Activated T-helper 17 cell treated with anti-CD3 and anti-CD28 coated beads, Interleukin-2, amount 50 U/mL, for 72 hours (primary cell): Measurements from ENCODE around the gene RTP1. TPM values are rescaled to one million over a fixed set of nuclear protein-coding genes. Genes with fewer than 3 reads are reported as not detected.
"Not testable (repeated sequence)": the region's sequence is repeated elsewhere in the genome, so short reads cannot be mapped to it uniquely, and the experiment has no call there.

Source experiments
- ATAC-seq: fragments of 150-1000 bp; cut with Tn5 transposase; replicated peaks from 2 replicates; pipeline ENCODE4 v1.10.0; 2021; ENCODE audit warnings: mild to moderate bottlenecking, moderate library complexity
- H3K27ac Mint-ChIP-seq: one replicate; pipeline ENCODE4 v1.8.0; 2022; ENCODE audit warnings: mixed read lengths
- H3K27me3 Mint-ChIP-seq: one replicate; pipeline ENCODE4 v1.8.0; 2022; ENCODE audit warnings: mixed read lengths
- H3K36me3 Mint-ChIP-seq: one replicate; pipeline ENCODE4 v1.8.0; 2022; ENCODE audit warnings: low read depth, mild to moderate bottlenecking, mixed read lengths
- H3K4me1 Mint-ChIP-seq: one replicate; pipeline ENCODE4 v1.8.0; 2022; ENCODE audit warnings: mixed read lengths
- H3K4me3 Mint-ChIP-seq: one replicate; pipeline ENCODE4 v1.8.0; 2022; ENCODE audit warnings: mild to moderate bottlenecking, mixed read lengths
- H3K9me3 Mint-ChIP-seq: one replicate; pipeline ENCODE4 v1.8.0; 2022; ENCODE audit warnings: mixed read lengths
- total RNA-seq, 2 donors: library from RNA; stranded (reverse); gene quantifications; one replicate each; pipeline ENCODE4 v1.2.3, GENCODE V29; 2022

The RTP1 gene
- total RNA-seq, 2 donors from 2014 or later = not detected

- H3K4me3 Mint-ChIP-seq = no peak overlapping the region
Observed at GRCh38 chr3:187185759-187186158, 11.5 kb upstream of the RTP1 start.

GRCh38 chr3:187186375-187186774 is 10.9 kb upstream of the RTP1 start:
- H3K36me3 Mint-ChIP-seq = no peaks in the 10 kb centered on the region
- H3K9me3 Mint-ChIP-seq = peaks cover 4% of the 10 kb centered on the region
- no peak overlapping the region for H3K27ac Mint-ChIP-seq
- no peak for ATAC-seq
- H3K27me3 Mint-ChIP-seq = peaks cover 31% of the 10 kb centered on the region
- no peak overlapping the region for H3K4me3 Mint-ChIP-seq
- peaks cover 4% of the 10 kb centered on the region for H3K4me1 Mint-ChIP-seq

More at GRCh38 chr3:187185759-187186158, 11.5 kb upstream of the RTP1 start:
- peaks cover 4% of the 10 kb centered on the region for H3K4me1 Mint-ChIP-seq
- H3K36me3 Mint-ChIP-seq = no peaks in the 10 kb centered on the region
- no peak overlapping the region for H3K27ac Mint-ChIP-seq
- peaks cover 4% of the 10 kb centered on the region for H3K9me3 Mint-ChIP-seq
- ATAC-seq = no peak
- peaks cover 26% of the 10 kb centered on the region for H3K27me3 Mint-ChIP-seq

- Mint-ChIP-seq H3K36me3 (no peaks in the 10 kb centered on the region), H3K4me1 (peaks cover 4% of the 10 kb centered on the region), H3K9me3 (peaks cover 4% of the 10 kb centered on the region), H3K27ac (no peak overlapping the region), H3K4me3 (no peak overlapping the region), H3K27me3 (peaks cover 36% of the 10 kb centered on the region)
- peak; percentile 53 for ATAC-seq
Observed at GRCh38 chr3:187186801-187187421, 10.4 kb upstream of the RTP1 start.

GRCh38 chr3:187188931-187189330 is 8.4 kb upstream of the RTP1 start:
- Mint-ChIP-seq H3K4me3 (no peak overlapping the region), H3K4me1 (peaks cover 4% of the 10 kb centered on the region), H3K27ac (no peak overlapping the region), H3K27me3 (peaks cover 46% of the 10 kb centered on the region), H3K9me3 (peaks cover 4% of the 10 kb centered on the region), H3K36me3 (no peaks in the 10 kb centered on the region)
- no peak for ATAC-seq

GRCh38 chr3:187191271-187191670 is 6.0 kb upstream of the RTP1 start:
- Mint-ChIP-seq H3K4me3 (no peak overlapping the region), H3K27ac (no peak overlapping the region), H3K36me3 (no peaks in the 10 kb centered on the region), H3K9me3 (peaks cover 4% of the 10 kb centered on the region), H3K4me1 (peaks cover 4% of the 10 kb centered on the region), H3K27me3 (peaks cover 54% of the 10 kb centered on the region)
- no peak for ATAC-seq

- Mint-ChIP-seq H3K27ac (no peak overlapping the region), H3K27me3 (peaks cover 45% of the 10 kb centered on the region), H3K4me1 (peaks cover 4% of the 10 kb centered on the region), H3K4me3 (no peak overlapping the region), H3K36me3 (no peaks in the 10 kb centered on the region), H3K9me3 (peaks cover 4% of the 10 kb centered on the region)
- no peak for ATAC-seq
Observed at GRCh38 chr3:187193181-187193580, 4.1 kb upstream of the RTP1 start.

- Mint-ChIP-seq H3K36me3 (no peaks in the 10 kb centered on the region), H3K4me1 (no peaks in the 10 kb centered on the region), H3K4me3 (no peak overlapping the region), H3K27me3 (peaks cover 24% of the 10 kb centered on the region), H3K27ac (no peak overlapping the region), H3K9me3 (no peaks in the 10 kb centered on the region)
- ATAC-seq = no peak
Observed at GRCh38 chr3:187196573-187197334, 532 bp upstream of the RTP1 start.

- peaks cover 25% of the 10 kb centered on the region for H3K27me3 Mint-ChIP-seq
- no peak overlapping the region for H3K4me3 Mint-ChIP-seq
- H3K4me1 Mint-ChIP-seq = no peaks in the 10 kb centered on the region
- peak overlapping the region; percentile 46 for H3K27ac Mint-ChIP-seq
- peak; percentile 44 for ATAC-seq
- no peaks in the 10 kb centered on the region for H3K36me3 Mint-ChIP-seq
- no peaks in the 10 kb centered on the region for H3K9me3 Mint-ChIP-seq
Observed at GRCh38 chr3:187198490-187198889, 1.2 kb downstream of the RTP1 start.

- not testable (repeated sequence) for H3K4me1 Mint-ChIP-seq, H3K27ac Mint-ChIP-seq, H3K4me3 Mint-ChIP-seq, ATAC-seq, H3K9me3 Mint-ChIP-seq, H3K36me3 Mint-ChIP-seq
- H3K27me3 Mint-ChIP-seq = peaks cover 19% of the 10 kb centered on the region
Observed at GRCh38 chr3:187199463-187200050, 2.3 kb downstream of the RTP1 start.

- Mint-ChIP-seq H3K9me3 (no peaks in the 10 kb centered on the region), H3K27me3 (peaks cover 21% of the 10 kb centered on the region), H3K4me3 (no peak overlapping the region), H3K36me3 (no peaks in the 10 kb centered on the region), H3K27ac (no peak overlapping the region), H3K4me1 (peaks cover 5% of the 10 kb centered on the region)
- peak; percentile 52 for ATAC-seq
Observed at GRCh38 chr3:187205683-187206082, 8.4 kb downstream of the RTP1 start.

- Mint-ChIP-seq H3K27me3 (peaks cover 20% of the 10 kb centered on the region), H3K27ac (no peak overlapping the region)
- no peak for ATAC-seq
Observed at GRCh38 chr3:187207062-187207461, 9.8 kb downstream of the RTP1 start.

GRCh38 chr3:187207624-187208023 is 10.3 kb downstream of the RTP1 start:
- Mint-ChIP-seq H3K4me1 (peaks cover 5% of the 10 kb centered on the region), H3K27ac (no peak overlapping the region), H3K27me3 (peaks cover 15% of the 10 kb centered on the region), H3K9me3 (no peaks in the 10 kb centered on the region), H3K4me3 (no peak overlapping the region), H3K36me3 (no peaks in the 10 kb centered on the region)
- ATAC-seq = no peak

More at GRCh38 chr3:187207062-187207461, 9.8 kb downstream of the RTP1 start:
- peaks cover 5% of the 10 kb centered on the region for H3K4me1 Mint-ChIP-seq
- no peaks in the 10 kb centered on the region for H3K9me3 Mint-ChIP-seq
- no peaks in the 10 kb centered on the region for H3K36me3 Mint-ChIP-seq
- no peak overlapping the region for H3K4me3 Mint-ChIP-seq

GRCh38 chr3:187208159-187208558 is 10.9 kb downstream of the RTP1 start:
- peaks cover 12% of the 10 kb centered on the region for H3K27me3 Mint-ChIP-seq
- peaks cover 5% of the 10 kb centered on the region for H3K4me1 Mint-ChIP-seq
- no peak overlapping the region for H3K4me3 Mint-ChIP-seq
- no peaks in the 10 kb centered on the region for H3K9me3 Mint-ChIP-seq
- no peak for ATAC-seq
- H3K27ac Mint-ChIP-seq = no peak overlapping the region
- no peaks in the 10 kb centered on the region for H3K36me3 Mint-ChIP-seq

- H3K9me3 Mint-ChIP-seq = no peaks in the 10 kb centered on the region
- peaks cover 11% of the 10 kb centered on the region for H3K27me3 Mint-ChIP-seq
- H3K4me1 Mint-ChIP-seq = peaks cover 5% of the 10 kb centered on the region
- no peaks in the 10 kb centered on the region for H3K36me3 Mint-ChIP-seq
- H3K27ac Mint-ChIP-seq = no peak overlapping the region
- H3K4me3 Mint-ChIP-seq = no peak overlapping the region
- no peak for ATAC-seq
Observed at GRCh38 chr3:187209491-187209890, 12.2 kb downstream of the RTP1 start.

GRCh38 chr3:187210091-187210490 is 12.8 kb downstream of the RTP1 start:
- peaks cover 7% of the 10 kb centered on the region for H3K27me3 Mint-ChIP-seq
- H3K27ac Mint-ChIP-seq = no peak overlapping the region
- H3K9me3 Mint-ChIP-seq = no peaks in the 10 kb centered on the region
- no peak for ATAC-seq
- peaks cover 5% of the 10 kb centered on the region for H3K4me1 Mint-ChIP-seq
- H3K4me3 Mint-ChIP-seq = no peak overlapping the region
- H3K36me3 Mint-ChIP-seq = no peaks in the 10 kb centered on the region
